ENCODE data around the gene HAPSTR1.

The HAPSTR1 gene

DNA sequence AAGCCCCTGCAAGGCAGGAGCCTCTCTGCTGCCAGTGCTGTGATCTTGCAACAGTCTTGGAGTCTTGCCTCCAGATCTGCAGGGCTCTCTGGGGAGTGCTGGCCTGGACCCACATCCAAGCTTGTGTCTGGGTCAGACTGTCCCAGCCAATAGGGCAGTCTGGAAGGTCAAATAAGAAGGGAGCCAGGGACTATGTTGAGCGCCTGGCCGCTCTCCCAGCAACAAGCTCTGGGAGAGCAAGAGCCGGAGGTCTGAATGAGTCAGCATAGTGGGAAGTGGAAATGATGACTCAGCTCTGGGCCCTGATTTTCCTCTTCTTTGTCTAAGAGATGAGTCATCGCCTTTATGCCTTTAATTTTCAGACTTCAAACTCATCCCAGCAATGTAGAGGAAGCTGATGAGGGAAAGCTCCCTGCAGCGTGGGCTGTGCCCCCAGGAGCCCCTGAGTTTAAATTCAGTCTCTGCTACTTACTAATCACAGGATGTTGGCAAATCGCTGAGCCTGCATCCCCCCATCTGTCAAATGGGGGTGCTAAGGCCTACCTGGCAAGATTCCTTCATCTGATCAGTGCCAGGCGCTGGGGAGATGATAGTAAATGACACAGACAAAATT lies 43.6 kb upstream of the HAPSTR1 start:
- no peak overlapping the region for H3K4me3 ChIP-seq
- H3K9me3 ChIP-seq: no peaks in the 10 kb centered on the region
- H3K36me3 ChIP-seq: no peaks in the 10 kb centered on the region
- H3K27ac ChIP-seq: peak overlapping the region; percentile 62 to 73
- H3K27me3 ChIP-seq: no peaks in the 10 kb centered on the region
- intact Hi-C loops (cut with DNase I; ENCODE audit: low total_unique reads): no loop called here
- DNase-seq: peak; percentile 96 to 97
- H3K4me1 ChIP-seq: peaks cover 0 to 18% (median 14%) of the 10 kb centered on the region in 4 donors
- TF ChIP-seq, protein P1, sequence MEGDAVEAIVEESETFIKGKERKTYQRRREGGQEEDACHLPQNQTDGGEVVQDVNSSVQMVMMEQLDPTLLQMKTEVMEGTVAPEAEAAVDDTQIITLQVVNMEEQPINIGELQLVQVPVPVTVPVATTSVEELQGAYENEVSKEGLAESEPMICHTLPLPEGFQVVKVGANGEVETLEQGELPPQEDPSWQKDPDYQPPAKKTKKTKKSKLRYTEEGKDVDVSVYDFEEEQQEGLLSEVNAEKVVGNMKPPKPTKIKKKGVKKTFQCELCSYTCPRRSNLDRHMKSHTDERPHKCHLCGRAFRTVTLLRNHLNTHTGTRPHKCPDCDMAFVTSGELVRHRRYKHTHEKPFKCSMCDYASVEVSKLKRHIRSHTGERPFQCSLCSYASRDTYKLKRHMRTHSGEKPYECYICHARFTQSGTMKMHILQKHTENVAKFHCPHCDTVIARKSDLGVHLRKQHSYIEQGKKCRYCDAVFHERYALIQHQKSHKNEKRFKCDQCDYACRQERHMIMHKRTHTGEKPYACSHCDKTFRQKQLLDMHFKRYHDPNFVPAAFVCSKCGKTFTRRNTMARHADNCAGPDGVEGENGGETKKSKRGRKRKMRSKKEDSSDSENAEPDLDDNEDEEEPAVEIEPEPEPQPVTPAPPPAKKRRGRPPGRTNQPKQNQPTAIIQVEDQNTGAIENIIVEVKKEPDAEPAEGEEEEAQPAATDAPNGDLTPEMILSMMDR (IDR thresholded peaks at IDR 0.05): no peak

DNA sequence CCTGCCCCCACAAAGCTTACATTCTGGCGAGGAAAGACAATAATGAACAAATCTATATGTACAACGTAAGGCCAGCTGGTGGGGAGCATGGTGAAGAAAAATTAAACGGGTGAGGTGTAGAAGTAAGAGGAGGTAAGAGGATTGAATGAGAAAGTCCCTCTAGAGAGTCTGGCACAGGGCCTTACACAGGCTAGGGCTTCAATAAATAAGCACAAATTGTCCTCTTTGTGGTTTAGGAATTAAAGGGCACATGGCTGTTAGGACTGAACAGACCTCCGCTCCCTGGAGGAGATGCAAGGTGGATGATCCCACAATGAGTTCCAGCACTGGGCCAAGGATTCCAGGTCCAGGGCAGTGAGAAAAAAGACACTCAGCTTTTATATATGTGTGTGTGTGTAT lies 43.1 kb upstream of the HAPSTR1 start:
- no peak overlapping the region for H3K4me3 ChIP-seq
- H3K9me3 ChIP-seq: no peaks in the 10 kb centered on the region
- H3K27ac ChIP-seq: peak overlapping the region; percentile 62 to 73
- TF ChIP-seq, protein P1 (IDR thresholded peaks at IDR 0.05): no peak
- DNase-seq: peak in 1 of 2 donors; percentile 21
- intact Hi-C loops (cut with DNase I; ENCODE audit: low total_unique reads): no loop called here
- H3K27me3 ChIP-seq: no peaks in the 10 kb centered on the region
- peaks cover 0 to 22% (median 11%) of the 10 kb centered on the region in 4 donors for H3K4me1 ChIP-seq
- H3K36me3 ChIP-seq: no peaks in the 10 kb centered on the region

DNA sequence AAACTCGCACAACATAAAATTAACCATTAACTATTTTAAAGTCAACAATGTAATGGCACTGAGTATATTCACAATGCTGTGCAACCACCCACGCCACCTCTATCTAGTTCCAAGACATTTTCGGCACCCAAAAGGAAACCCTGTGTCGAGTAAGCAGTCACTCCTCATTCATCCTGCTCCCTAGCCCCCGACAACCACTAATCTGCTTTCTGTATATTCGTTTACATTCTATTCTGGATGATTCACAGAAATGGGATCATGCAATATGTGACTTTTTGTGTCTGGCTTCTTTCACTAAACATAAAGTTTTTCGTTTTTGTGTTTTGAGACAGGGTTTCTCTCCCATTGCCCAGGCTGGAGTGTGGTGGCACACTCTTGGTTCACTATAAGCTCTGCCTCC lies 42.2 kb upstream of the HAPSTR1 start:
- no peak for DNase-seq
- Histone ChIP-seq H3K27ac (no peak overlapping the region), H3K4me1 (peaks cover 0 to 22% (median 11%) of the 10 kb centered on the region in 4 donors), H3K36me3 (no peaks in the 10 kb centered on the region), H3K4me3 (no peak overlapping the region), H3K9me3 (no peaks in the 10 kb centered on the region), H3K27me3 (no peaks in the 10 kb centered on the region)
- TF ChIP-seq, protein P1 (IDR thresholded peaks at IDR 0.05): no peak
- intact Hi-C loops (cut with DNase I; ENCODE audit: low total_unique reads): no loop called here

DNA sequence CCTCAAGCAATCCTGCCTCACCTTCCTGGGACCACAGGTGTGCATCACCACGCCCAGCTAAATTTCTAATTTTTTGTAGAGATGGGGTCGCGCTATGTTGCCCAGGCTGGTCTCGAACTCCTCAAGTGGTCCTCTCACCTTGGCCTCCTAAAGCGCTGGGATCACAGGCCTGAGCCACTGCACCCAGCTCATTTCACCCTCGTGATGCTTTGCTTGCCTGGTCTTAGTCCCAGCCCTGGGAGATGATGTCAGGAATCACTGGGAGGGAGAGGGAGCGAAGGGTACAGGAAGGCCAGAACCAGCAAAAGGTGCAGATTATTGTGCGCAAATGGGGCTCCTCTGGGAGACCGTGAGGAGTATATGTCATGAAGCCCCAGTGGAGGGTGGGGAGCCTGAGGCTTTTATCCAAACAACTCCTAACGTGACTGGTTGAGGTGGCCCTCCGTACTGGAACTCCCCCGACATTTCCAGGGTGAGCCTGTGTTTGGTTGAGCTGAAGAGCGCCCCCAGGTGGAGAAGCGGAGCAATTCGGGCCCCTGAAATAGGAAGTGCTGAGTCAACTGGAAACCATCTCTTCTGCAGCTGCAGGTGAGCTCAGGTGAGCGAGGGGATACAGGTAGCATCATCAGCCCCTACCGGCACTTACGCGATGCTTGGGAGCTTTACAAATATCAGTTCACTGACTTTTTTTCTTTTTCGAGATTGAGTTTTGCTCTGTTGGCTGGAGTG lies 41.2 kb upstream of the HAPSTR1 start:
- no peak for DNase-seq
- H3K27ac ChIP-seq: no peak overlapping the region
- peaks cover 0 to 22% (median 11%) of the 10 kb centered on the region in 4 donors for H3K4me1 ChIP-seq
- H3K27me3 ChIP-seq: no peaks in the 10 kb centered on the region
- H3K9me3 ChIP-seq: no peaks in the 10 kb centered on the region
- intact Hi-C loops (cut with DNase I; ENCODE audit: low total_unique reads): no loop called here
- no peak overlapping the region for H3K4me3 ChIP-seq
- TF ChIP-seq, protein P1 (IDR thresholded peaks at IDR 0.05): no peak
- no peaks in the 10 kb centered on the region for H3K36me3 ChIP-seq

DNA sequence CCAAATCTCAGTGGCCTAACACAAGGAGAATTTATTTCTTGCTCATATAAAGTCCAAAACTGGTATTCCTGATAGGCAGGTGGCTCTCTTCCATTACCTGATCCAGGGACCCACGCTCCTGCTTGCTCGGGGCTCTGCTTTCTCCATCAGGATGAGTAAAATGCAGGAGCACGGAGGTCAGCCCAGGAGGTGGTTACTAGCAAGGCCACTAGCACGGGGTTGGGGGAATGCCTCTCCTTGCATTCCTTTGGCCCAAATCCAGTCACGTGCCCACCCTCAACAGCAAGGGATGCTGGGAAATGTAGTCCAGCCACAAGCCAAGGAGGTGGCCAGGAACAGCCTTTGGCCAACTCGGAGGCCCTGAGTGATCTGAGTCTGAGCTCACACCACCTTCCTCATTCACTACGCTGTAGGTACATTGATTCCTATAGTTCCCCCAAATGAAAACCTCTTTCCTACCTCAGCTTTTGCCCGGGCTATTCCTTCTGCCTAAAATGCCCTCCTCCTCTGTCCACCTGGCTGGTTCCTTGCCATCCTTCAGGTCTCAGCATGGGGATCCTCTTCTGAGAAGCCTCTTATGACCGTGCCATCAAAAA lies 38.3 kb upstream of the HAPSTR1 start:
- peak in 1 of 2 donors; percentile 33 for DNase-seq
- Histone ChIP-seq H3K36me3 (no peaks in the 10 kb centered on the region), H3K27ac (no peak overlapping the region), H3K27me3 (no peaks in the 10 kb centered on the region), H3K4me3 (no peak overlapping the region), H3K4me1 (peaks cover 0 to 8% (median 3%) of the 10 kb centered on the region in 4 donors), H3K9me3 (no peaks in the 10 kb centered on the region)
- intact Hi-C loops (cut with DNase I; ENCODE audit: low total_unique reads): loop anchor here (2.0 kb wide), 1 partner anchor 34 kb away; no protein-coding TSS in a partner anchor
- TF ChIP-seq, protein P1 (IDR thresholded peaks at IDR 0.05): no peak
